ENCODE data around the gene SRRM4.

Gene SRRM4

DNA sequence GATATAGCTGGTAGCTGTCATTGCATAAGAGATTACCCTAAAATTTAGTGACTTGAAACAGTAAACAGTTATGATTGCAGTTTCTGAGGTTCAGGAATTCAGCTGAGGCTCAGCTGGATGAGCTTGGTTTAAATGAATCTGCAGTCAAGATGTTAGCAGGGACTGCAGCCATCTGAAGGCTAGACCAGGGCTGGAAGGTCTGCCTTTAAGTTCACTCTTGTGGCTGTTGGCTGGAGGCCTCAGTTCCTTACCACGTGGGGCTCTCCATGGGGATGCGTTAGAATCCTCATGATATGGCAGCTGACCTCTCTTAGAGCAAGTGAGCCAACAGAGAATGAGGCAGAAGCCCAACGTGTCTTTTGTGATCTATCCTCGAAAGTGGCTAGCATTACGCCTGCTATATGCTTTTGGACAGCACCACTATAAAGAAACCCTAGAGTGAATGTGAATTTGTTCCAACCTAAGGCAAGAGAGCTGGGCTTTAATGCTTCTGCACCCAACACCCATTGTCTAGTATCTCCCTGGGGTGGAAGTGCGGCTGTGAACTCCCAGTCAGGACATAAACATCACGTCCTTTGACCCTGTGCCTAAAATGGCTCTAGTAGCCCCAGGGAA is 223.4 kb downstream of the SRRM4 start:
- DNase-seq (ENCODE audit: low read depth) = no peak

DNA sequence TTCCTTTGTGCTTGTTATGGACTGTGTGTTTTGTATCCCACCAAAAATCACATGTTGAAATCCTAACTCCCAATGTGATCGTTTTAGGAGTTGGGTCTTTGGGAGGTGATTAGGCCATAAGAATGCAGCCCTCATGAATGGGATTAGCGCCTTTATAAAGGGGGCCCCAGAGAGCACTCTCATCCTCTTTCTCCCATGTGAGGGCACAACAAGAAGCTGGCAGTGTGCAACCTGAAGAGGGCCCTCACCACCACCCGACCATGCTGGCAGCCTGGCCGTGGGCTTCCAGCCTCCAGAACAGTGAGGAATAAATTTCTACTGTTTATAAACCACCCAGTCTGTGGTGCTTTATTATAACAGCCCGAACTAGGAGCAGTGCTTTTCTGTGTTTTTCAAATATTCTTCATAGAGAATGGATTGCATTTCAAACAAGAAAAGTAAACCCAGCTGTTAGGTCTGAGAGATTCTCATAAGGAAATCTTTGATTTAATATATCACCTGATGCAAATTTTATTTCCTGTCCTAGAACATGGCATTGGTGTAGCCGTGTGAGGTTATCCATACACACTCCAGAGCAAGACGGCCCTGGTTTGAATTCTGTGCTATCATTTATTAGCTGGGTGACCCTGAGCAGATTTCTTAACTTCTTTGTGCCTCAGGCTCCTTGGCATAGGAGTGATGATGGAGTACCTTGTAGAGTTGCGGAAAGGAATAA is 225.2 kb downstream of the SRRM4 start:
- DNase-seq (ENCODE audit: low read depth) = no peak

DNA sequence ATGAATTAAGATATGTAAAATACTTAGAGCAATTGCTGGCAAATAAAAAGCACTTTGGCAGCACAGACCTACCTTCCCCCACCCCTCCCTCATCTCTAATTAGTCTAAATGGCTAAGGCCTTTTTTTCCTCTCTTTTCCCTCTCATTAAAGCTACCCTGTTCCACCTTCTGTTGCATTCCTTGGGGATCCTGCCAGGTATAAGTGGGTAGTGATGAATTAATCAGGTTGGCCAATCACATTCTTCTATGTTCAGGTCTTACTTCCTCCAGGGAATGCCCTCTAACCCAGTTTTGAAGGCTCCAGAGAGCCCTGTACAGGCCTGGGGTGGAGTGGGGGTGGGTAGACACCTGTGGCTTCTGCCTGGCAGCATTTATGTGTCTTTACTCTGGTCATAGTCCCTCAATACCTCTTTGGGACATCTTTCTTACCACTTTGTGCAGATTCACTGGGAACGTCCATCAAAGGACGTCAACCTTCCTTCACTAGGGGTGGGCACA is 225.8 kb downstream of the SRRM4 start:
- DNase-seq (ENCODE audit: low read depth) = no peak

DNA sequence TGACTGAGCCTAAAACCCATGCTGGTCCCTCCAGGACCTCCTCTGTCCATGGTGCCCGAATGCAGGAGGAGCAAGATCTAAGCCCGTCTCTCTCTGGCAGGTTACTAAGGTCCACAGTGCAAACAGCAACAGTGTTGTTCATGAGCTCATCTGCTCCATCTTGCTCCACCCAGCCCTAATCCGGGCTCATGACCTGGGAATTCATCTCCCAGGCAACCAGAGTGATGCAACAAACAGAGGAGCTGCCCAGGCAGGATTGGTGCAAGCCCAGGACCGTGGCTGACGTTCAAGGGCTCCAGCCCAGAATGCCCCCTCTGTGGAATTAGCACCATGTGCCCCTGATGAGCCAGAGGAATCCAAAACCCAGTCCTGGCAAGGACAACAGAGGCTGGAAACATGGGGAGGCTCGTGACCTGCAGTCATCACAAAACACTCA is 227.3 kb downstream of the SRRM4 start:
- DNase-seq (ENCODE audit: low read depth) = peak; percentile 1

DNA sequence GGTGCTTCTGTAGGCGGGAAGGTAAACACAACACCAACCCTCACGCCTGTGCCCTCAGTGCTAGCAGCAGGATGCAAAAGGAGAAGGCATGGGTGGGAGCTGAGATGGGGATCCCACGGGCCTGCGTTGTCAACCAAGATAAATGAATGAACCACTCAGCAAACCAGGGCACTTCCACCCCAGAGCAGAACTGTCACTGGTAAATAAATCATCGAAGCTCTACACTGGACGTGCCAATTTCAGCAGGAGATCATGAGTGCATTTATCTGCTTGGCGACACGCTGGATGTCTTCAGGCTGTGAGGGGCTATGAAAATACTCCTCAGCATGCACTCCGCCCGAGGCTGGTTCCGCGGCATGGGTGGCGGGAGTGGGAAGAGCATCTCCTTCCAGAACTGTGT is 230.5 kb downstream of the SRRM4 start:
- no peak for DNase-seq (ENCODE audit: low read depth)

Measured in iris pigment epithelial cell (primary cell).